Right lobe of liver (tissue), 4 donors: ENCODE data around the gene PDE10A.

Source experiments
- CTCF ChIP-seq, 4 donors: fragments of 200-600 bp in 3 of 4; fragments of 450-650 bp in 1 of 4; IDR thresholded peaks; one replicate each; pipeline versions ENCODE4 v1.5.1 to v1.8.0; 2016 to 2022; ENCODE audit warnings: antibody characterized with exemption in 4 of 4, mild to moderate bottlenecking in 2 of 4
- POLR2A ChIP-seq: fragments of 450-650 bp; IDR thresholded peaks from one replicate; pipeline ENCODE4 v1.6.1; 2017; ENCODE audit warnings: antibody characterized with exemption, mild to moderate bottlenecking
- donor health status: DM: no; HTN: no; CAD: no.
- donor health status: DM: no; HTN: no; CAD: no.
- donor health status: DM: no; HTN: yes; CAD: no.

- TF ChIP-seq CTCF (IDR thresholded peaks at IDR 0.05) (no peak), POLR2A (no peak)
These were observed 78.0 kb downstream of the PDE10A start for GRCh38 chr6:165585060-165585459.
